Inflammatory macrophage (primary cell): ENCODE results near the gene ZGPAT.

Experiments
- DNase-seq, 2 donors: peaks; one replicate each; pipeline ENCODE4 v3.0.0-alpha.2; 2020 to 2022

Gene ZGPAT

GRCh38 chr20:63734946-63735858, 27.4 kb downstream of the ZGPAT start:
- DNase-seq = no peak

DNA sequence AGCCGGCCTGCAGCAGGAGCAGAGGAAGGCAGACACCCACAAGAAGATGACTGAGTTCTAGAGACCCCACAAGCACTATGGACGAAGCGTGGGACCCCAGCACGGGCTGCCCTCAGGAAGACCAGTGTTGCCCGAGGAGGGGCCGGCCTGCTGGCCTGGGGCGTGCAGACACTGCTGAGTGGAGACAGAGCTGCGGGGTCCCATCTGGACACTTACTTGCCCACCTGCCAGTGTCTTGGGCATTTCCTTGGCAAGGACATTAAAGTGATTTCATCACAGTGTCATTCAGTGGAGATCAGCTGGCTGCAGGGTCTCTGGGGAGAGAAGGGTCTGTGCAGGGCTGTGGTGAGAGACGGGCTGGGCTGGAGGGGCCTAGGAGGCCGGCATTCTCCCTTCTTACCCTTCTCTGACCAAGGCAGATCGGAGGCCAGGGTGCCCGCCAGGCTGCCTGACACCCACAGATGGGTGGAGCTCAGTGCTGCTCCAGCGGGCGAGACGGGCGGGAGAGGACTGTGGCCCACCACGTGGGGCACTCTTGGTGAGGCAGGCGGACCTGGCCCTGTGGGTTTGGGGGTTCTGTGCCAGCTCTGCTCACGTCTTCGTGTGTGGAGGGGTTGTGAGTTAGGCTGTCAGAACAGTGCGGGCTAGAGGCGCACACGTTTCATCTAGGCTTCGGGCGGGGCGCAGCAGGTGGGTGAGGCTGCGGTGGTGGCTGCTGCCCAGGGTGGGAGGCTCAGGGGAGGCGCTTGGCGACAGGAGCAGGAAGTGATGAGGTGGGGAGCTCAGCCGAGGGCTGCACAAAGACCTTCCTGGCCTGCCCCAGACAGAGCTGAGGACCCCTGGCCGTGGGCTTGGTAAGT, 28.2 kb downstream of the ZGPAT start, which contains the start of gene LIME1:
TSS of gene LIME1 (plus strand) at position 806 of the 860 bp plus-strand sequence. CDS start 886 bp downstream, outside the sequence.
- DNase-seq = peak in 1 of 2 donors; percentile 18

GRCh38 chr20:63736893-63737694, 29.3 kb downstream of the ZGPAT start:
- DNase-seq = no peak

DNA sequence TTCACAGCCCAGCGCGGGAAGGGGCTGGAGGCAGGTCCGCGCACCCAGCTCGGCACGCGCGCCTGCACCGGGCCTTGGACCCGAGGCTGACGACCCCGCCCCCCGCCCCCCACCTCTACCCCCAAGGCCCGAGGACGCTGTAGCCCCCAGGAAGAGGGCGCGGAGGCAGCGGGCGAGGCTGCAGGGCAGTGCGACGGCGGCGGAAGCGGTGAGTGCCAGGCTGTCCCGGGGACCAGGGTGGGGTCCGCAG, 29.8 kb downstream of the ZGPAT start:
- DNase-seq = no peak

GRCh38 chr20:63737945-63738686, 30.3 kb downstream of the ZGPAT start:
- peak in 1 of 2 donors; percentile 16 for DNase-seq

DNA sequence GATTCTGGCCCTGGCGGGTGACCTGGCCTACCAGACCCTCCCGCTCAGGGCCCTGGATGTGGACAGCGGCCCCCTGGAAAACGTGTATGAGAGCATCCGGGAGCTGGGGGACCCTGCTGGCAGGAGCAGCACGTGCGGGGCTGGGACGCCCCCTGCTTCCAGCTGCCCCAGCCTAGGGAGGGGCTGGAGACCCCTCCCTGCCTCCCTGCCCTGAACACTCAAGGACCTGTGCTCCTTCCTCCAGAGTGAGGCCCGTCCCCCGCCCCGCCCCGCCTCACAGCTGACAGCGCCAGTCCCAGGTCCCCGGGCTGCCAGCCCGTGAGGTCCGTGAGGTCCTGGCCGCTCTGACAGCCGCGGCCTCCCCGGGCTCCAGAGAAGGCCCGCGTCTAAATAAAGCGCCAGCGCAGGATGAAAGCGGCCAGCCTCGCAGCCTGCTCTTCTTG, 30.9 kb downstream of the ZGPAT start:
- peak in 1 of 2 donors; percentile 38 for DNase-seq

- peak; percentile 74 to 91 for DNase-seq
These were observed 31.6 kb downstream of the ZGPAT start, which contains the start of gene SLC2A4RG for GRCh38 chr20:63739130-63740069. Gene SLC2A4RG (plus strand): TSS chr20:63739776. CDS start chr20:63739913, 137 bp downstream.

DNA sequence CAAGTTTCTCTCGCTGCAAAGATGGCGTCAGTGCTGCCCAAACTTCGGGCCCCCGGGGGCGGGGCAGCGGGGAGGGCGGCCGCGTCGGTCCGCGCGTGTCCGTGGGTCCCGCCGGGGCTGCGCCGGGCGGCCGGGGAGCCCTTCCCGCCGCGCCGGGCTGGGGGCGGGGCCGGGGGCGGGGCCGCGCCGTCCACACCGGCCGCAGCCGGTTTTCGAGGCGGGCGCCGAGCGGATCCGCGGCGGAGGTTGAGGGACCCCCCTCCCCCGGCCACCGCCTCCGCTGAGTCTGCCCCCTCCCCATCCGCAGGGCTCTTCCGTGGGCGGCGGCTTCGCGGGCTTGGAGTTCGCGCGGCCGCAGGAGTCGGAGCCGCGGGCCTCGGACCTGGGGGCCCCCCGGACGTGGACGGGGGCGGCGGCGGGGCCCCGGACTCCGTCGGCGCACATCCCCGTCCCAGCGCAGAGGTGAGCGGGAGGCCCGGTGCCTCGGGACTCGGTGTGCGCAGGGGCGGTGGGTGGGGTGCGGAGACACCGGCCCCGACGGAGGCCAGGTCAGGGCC, 32.3 kb downstream of the ZGPAT start:
- peak in 1 of 2 donors; percentile 15 for DNase-seq

GRCh38 chr20:63740627-63741353, 33.0 kb downstream of the ZGPAT start:
- DNase-seq = peak; percentile 44 to 51

- no peak for DNase-seq
These were observed 33.5 kb downstream of the ZGPAT start for GRCh38 chr20:63741354-63741675.

- DNase-seq = no peak
These were observed 34.0 kb downstream of the ZGPAT start for GRCh38 chr20:63741676-63742380.

DNA sequence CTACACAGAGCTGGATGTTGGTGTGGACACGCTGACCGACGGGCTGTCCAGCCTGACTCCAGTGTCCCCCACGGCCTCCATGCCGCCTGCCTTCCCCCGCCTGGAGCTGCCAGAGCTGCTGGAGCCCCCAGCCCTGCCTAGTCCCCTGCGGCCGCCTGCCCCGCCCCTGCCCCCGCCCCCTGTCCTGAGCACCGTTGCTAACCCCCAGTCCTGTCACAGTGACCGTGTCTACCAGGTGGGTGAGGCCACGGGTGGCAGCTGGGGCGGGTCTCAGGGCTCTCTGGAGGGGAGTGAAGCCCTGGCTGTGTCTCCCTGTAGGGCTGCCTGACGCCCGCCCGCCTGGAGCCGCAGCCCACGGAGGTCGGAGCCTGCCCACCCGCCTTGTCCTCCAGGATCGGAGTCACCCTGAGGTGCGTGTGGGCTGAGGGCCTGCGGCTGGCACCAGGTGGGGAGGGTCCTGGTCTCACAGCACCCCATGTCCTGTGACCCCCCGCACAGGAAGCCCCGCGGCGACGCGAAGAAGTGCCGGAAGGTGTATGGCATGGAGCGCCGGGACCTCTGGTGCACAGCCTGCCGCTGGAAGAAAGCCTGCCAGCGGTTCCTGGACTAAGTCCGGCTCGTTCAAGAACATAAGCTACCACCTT, 34.7 kb downstream of the ZGPAT start:
- no peak for DNase-seq

- DNase-seq = no peak
These were observed 35.6 kb downstream of the ZGPAT start for GRCh38 chr20:63743210-63743970.

- DNase-seq = no peak
These were observed 36.3 kb downstream of the ZGPAT start for GRCh38 chr20:63744158-63744557.

DNA sequence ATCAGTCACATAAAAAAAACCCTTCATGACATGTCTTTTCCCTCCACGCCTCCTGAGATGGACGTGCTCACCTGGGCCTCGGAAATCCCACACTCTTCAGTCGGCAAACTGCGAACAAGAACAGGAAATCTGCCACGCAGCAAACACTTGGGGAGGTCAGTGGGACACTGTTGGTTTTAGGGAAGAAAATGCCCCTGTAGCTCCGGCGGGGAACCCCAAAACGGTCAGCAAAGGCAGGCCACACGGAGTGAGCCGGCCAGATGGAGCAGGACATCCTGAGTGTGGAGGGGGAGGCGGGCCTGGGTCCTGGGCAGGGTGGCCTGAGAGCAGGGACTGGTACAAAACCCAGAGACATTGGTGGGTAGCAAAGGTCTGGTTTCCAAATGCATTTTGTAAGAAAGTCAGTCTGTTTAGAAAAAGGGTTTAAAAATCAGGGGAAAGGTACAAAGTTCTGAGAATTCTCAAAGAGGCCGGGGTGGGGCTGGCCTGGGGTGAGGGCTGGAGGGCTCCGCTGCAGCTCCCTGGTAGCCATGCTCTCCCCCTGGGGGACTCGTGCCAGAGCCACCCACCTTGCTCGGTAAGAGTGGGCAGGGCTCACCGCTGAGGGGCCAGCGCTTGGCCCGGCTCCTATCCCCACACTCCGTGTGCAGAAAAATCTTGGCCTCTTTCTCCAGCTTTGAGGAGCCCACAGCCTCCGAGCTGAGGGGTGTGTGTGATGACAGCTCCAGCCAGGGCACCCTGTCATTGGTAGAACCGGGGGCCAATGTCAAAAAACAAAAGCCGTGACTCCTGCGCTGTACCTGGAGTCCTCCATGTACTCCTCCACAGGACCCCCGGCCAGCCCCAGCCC, 37.0 kb downstream of the ZGPAT start:
- DNase-seq = no peak

GRCh38 chr20:63745424-63745805, 37.6 kb downstream of the ZGPAT start:
- no peak for DNase-seq
